ENCODE results near the gene CYP39A1. TPM values are rescaled to one million over a fixed set of nuclear protein-coding genes. Genes with fewer than 3 reads are reported as not detected.

CYP39A1 gene
- total RNA-seq, 4 donors from 2014 or later = 2.8 to 13.1 (median 5.4) TPM

- TF ChIP-seq, protein P1, sequence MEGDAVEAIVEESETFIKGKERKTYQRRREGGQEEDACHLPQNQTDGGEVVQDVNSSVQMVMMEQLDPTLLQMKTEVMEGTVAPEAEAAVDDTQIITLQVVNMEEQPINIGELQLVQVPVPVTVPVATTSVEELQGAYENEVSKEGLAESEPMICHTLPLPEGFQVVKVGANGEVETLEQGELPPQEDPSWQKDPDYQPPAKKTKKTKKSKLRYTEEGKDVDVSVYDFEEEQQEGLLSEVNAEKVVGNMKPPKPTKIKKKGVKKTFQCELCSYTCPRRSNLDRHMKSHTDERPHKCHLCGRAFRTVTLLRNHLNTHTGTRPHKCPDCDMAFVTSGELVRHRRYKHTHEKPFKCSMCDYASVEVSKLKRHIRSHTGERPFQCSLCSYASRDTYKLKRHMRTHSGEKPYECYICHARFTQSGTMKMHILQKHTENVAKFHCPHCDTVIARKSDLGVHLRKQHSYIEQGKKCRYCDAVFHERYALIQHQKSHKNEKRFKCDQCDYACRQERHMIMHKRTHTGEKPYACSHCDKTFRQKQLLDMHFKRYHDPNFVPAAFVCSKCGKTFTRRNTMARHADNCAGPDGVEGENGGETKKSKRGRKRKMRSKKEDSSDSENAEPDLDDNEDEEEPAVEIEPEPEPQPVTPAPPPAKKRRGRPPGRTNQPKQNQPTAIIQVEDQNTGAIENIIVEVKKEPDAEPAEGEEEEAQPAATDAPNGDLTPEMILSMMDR (IDR thresholded peaks at IDR 0.05) = no peak
- ATAC-seq (ENCODE audit: low FRiP score) = no peak
- no peak for DNase-seq (ENCODE audit: low spot score)
Observed at GRCh38 chr6:46555129-46555528, 97.5 kb downstream of the CYP39A1 start.

- ATAC-seq (ENCODE audit: low FRiP score) (no peak), DNase-seq (ENCODE audit: low spot score) (no peak)
- TF ChIP-seq, protein P1 (IDR thresholded peaks at IDR 0.05) = no peak
Observed at GRCh38 chr6:46549155-46549554, 103.5 kb downstream of the CYP39A1 start.

DNA sequence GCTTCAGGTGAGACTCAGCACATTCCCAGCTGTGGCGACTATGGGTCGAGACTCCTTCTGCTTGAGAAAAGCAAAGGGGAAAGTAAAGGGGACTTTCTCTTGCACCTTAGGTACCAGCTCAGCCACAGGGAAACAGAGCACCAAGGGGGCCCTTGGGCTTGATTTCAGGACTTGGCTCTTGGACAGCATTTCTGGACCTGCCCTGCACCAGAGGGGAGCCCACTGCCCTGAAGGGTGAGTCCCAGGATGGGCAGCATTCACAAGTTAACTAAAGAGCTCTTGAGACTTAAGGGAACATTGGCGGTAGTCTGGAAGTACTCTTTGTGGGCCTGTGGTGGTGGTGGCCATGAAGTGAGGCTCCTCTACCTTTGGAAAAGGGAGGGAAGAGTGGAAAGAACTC is 111.1 kb downstream of the CYP39A1 start:
- TF ChIP-seq, protein P1 (IDR thresholded peaks at IDR 0.05) = no peak
- no peak for ATAC-seq (ENCODE audit: low FRiP score)
- DNase-seq (ENCODE audit: low spot score) = no peak

- DNase-seq (ENCODE audit: low spot score) = no peak
- ATAC-seq (ENCODE audit: low FRiP score) = no peak
- TF ChIP-seq, protein P1 (IDR thresholded peaks at IDR 0.05) = no peak
Observed at GRCh38 chr6:46539866-46540265, 112.8 kb downstream of the CYP39A1 start.

- DNase-seq (ENCODE audit: low spot score) (no peak), ATAC-seq (ENCODE audit: low FRiP score) (no peak)
- TF ChIP-seq, protein P1 (IDR thresholded peaks at IDR 0.05) = no peak
Observed at GRCh38 chr6:46538800-46539480, 113.7 kb downstream of the CYP39A1 start.

DNA sequence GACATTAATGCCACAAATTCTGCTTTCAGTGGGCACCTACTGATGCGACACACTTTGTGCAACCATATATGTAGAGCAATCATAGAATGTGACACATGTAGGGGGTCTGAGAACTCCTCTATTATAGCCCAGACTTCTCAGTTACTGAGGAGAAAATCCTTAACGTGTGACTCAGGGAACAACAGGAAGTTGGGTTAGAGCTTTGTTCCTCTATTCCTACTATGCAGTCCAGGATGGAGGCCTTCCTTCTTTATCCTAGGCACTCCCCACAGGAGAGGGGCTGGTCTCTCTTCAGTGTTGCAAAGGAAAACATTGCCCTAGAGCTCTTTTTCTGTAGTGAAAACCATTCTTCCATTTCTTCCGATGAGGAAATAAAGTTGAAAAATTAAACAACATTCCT is 121.7 kb downstream of the CYP39A1 start:
- TF ChIP-seq, protein P1 (IDR thresholded peaks at IDR 0.05) = no peak

More for the DNA sequence above, 121.7 kb downstream of the CYP39A1 start:
- ATAC-seq (ENCODE audit: low FRiP score) = no peak
- no peak for DNase-seq (ENCODE audit: low spot score)
